ENCODE results near the gene IRF1. TPM values are rescaled to one million over a fixed set of nuclear protein-coding genes. Genes with fewer than 3 reads are reported as not detected.

The IRF1 gene
- total and polyA plus RNA-seq, 2 of the 8 experiments (the other 6 are each of a cell fraction or from before 2014, with no cell fraction given) = 4.0 to 8.5 TPM

DNA sequence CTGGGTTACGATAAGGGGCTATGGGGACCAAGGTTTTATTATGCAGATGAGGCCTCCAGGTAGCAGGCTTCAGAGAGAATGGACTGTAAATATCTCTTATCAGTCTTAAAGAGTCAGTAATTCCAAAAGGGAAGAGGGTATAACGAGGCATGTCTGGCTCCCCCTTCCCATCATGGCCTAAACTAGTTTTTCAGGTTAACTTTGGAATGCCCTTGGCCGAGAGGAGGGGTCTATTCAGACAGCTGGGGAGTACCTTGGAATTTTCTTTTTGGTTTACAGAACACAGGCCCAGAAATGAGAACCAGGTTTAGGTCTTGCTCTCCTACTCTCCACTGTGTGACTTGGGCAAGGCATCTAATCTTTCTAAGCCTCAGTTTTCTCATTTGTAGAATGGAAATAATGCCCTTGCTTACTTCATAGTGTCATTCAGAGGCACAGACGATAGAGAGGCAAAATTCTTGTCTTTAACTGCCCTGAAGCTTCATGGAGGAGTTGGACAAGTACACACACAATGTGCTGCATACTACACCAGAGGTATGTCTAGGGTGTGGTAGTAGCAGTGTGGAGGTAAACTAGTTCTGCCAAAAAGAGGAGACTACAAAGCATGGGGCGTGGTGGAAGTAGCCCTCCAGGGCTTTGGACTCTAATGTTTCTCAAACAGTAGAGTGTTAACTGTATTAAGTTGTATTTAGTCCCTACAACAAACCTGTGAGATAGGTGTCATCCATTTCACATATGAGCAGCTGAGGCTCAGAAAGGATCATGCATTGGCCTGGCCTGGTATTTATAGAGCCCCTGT, 45.5 kb downstream of the IRF1 start:
- peak overlapping the region; percentile 62; the same call in 1 of the 2 replicates for H2BK5ac ChIP-seq (ENCODE audit: low read depth, low read length)
- H4K8ac ChIP-seq (ENCODE audit: extremely low read depth, insufficient read depth, low read length) = no peak overlapping the region
- no peak overlapping the region for H4K5ac ChIP-seq (ENCODE audit: insufficient read length, low read depth, low read length)
- H3K14ac ChIP-seq (ENCODE audit: insufficient read length) = no peak overlapping the region
- peak overlapping the region; percentile 64; the same call in 1 of the 2 replicates for H3K18ac ChIP-seq (ENCODE audit: extremely low read depth, low read length)
- ChIA-PET CTCF (ENCODE audit: partially characterized antibody) (interaction anchor here (1.1 to 2.5 kb wide), 7 partner anchors 10 to 56 kb away, joined by 4 to 9 read pairs (median 6); no protein-coding TSS in a partner anchor), POLR2A (ENCODE audit: partially characterized antibody) (interaction anchor here (1.2 to 1.6 kb wide), 2 partner anchors 45 to 152 kb away, joined by 3 to 8 read pairs; partner anchors contain the start of gene IRF1)
- peak overlapping the region; percentile 99 for H2BK120ac ChIP-seq (replicated peaks; ENCODE audit: low read depth, low read length)
- H2BK12ac ChIP-seq (ENCODE audit: low read depth, low read length) = no peak overlapping the region
- no peak overlapping the region for H3K56ac ChIP-seq (replicated peaks; ENCODE audit: insufficient read length, low read depth, low read length)
- 0 out of 2 replicates have a peak overlapping the region, but pooled peaks have one; percentile 7 for H3K27ac ChIP-seq (ENCODE audit: low read depth, low read length)
- H2BK15ac ChIP-seq (ENCODE audit: low read length) = no peak overlapping the region
- H3K9ac ChIP-seq (replicated peaks in 1 of 4; ENCODE audit: extremely low read depth in 1 of 4, low read depth in 3 of 4, low read length in 3 of 4) = no peak overlapping the region
- no peaks in the 10 kb centered on the region for H3K79me1 ChIP-seq (ENCODE audit: low read depth, low read length)
- no peak overlapping the region for H4K91ac ChIP-seq (replicated peaks; ENCODE audit: insufficient read length, low read length)
- no peak overlapping the region for H2AFZ ChIP-seq (ENCODE audit: low read length)
- H3K27me3 ChIP-seq (replicated peaks in 1 of 4; ENCODE audit: control insufficient read depth in 3 of 4, extremely low read depth in 1 of 4, insufficient read depth in 3 of 4, low read length in 3 of 4) = no peaks in the 10 kb centered on the region
- 0 out of 8 replicates have a peak overlapping the region, but pooled peaks of 1 of the 4 experiments have one; percentile 6 for H3K4me3 ChIP-seq (ENCODE audit: extremely low read depth in 1 of 4, insufficient read depth in 2 of 4, low read depth in 3 of 4, low read length in 4 of 4)
- H3K36me3 ChIP-seq (ENCODE audit: control insufficient read depth in 2 of 4, insufficient read depth in 4 of 4, low read length in 3 of 4) = no peaks in the 10 kb centered on the region
- FAIRE-seq = no peak
- H3K4ac ChIP-seq (replicated peaks; ENCODE audit: insufficient read length, low read depth, low read length) = no peak overlapping the region
- no peaks in the 10 kb centered on the region for H3K9me3 ChIP-seq (ENCODE audit: insufficient read depth in 2 of 2, low read depth in 1 of 2, low read length in 1 of 2)
- peaks cover 8 to 11% (median 9%) of the 10 kb centered on the region in 4 experiments; a peak in 5 of 7 replicates for H3K4me1 ChIP-seq (replicated peaks in 1 of 4; ENCODE audit: control insufficient read depth in 3 of 4, insufficient read depth in 4 of 4, low read length in 3 of 4)
- no peak for DNase-seq (ENCODE audit: low read depth in 1 of 2, low spot score in 2 of 2)
- no peak overlapping the region for H3K4me2 ChIP-seq (ENCODE audit: insufficient read depth in 1 of 2, low read depth in 2 of 2, low read length in 2 of 2)
- peak overlapping the region; percentile 2; the same call in 1 of the 2 replicates for H2AK5ac ChIP-seq (ENCODE audit: low read depth, low read length)
- H3K23ac ChIP-seq (ENCODE audit: insufficient read length) = no peak overlapping the region
- H2BK20ac ChIP-seq (ENCODE audit: low read length) = 0 out of 2 replicates have a peak overlapping the region, but pooled peaks have one; percentile 7
- no peaks in the 10 kb centered on the region for H4K20me1 ChIP-seq (replicated peaks in 1 of 2; ENCODE audit: control insufficient read depth in 1 of 2, insufficient read depth in 2 of 2, low read length in 2 of 2)
- H3K79me2 ChIP-seq (ENCODE audit: control insufficient read depth in 1 of 2, insufficient read depth in 2 of 2, low read length in 2 of 2) = no peaks in the 10 kb centered on the region
- WGBS, 2 experiments (ENCODE audit: extremely low coverage in 1 of 2, insufficient coverage in 1 of 2, insufficient read length in 1 of 2, insufficient replicate concordance in 2 of 2, low coverage in 1 of 2, low lambda C conversion rate in 2 of 2, missing lambda C conversion rate in 1 of 2) = 73% methylated on average over 5 of the region's 5 CpGs; no CpG with 5 or more reads in 1 of the 2 experiments
- no peaks in the 10 kb centered on the region for H3K23me2 ChIP-seq (ENCODE audit: low read depth, low read length)
- TF ChIP-seq JUN (IDR thresholded peaks at IDR 0.05; ENCODE audit: low read depth, low read length) = no peak

Data from H1 (cell line).